GM21717 (cell line): ENCODE data around the gene ASTN2.
"Not testable (repeated sequence)": the region's sequence is repeated elsewhere in the genome, so short reads cannot be mapped to it uniquely, and the experiment has no call there.

ENCODE experiments used
- ATAC-seq: cut with Tn5 transposase; IDR thresholded peaks from one replicate; pipeline ENCODE4 v1.9.1; 2021; ENCODE audit warnings: mild to moderate bottlenecking, moderate library complexity; ENCODE audit not compliant: unreplicated experiment

Gene ASTN2

DNA sequence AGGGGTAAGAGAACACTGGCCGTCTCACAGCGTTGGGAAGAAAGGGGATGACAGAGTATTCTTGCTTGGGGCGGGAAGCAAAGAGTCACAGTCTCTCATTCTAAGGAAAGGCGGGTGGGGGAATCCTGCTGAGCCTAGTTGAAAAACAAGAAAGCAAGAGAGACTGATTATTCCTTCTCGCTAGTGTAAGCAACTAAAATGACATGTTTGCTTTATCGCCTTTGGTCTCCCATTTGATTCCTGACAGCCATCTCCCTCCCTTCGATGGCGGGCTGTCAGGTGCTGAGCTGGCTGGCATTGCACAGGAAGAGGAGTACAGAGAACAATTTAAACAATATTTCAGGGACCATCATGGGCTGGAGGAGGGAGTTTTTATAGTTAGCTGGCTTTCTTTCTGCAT lies 331.3 kb downstream of the ASTN2 start:
- ATAC-seq = no peak

DNA sequence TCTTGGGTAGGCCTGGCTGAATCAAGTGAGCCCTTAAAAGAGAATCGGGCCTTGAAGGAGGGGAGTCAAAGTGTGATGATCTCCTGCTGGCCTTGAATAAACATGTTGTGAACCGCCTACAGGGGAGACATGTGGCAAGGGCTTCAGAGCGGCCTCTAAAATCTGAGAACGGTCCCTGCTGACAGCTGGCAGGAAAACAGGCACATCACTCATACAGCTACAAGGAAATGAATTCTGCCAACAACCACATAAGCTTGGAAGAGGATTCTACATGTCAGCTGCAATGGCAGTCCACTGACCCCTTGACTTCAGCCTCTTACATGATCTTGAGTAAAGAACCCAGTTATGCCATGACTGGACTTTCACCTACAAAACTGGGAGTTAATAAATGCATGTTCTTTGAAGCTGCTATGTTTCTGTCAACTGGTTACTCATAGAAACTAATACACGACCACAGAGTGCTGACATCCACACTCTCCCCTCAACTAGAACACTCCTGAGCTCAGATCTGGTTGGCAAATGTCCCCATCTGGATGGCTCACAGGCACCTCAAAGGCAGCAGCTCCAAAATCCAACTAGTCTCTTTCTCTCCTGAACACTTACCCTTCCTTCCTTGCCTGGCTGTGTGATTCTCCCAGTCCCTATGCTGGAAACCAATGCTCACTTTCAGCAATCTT lies 333.1 kb downstream of the ASTN2 start:
- no peak for ATAC-seq

DNA sequence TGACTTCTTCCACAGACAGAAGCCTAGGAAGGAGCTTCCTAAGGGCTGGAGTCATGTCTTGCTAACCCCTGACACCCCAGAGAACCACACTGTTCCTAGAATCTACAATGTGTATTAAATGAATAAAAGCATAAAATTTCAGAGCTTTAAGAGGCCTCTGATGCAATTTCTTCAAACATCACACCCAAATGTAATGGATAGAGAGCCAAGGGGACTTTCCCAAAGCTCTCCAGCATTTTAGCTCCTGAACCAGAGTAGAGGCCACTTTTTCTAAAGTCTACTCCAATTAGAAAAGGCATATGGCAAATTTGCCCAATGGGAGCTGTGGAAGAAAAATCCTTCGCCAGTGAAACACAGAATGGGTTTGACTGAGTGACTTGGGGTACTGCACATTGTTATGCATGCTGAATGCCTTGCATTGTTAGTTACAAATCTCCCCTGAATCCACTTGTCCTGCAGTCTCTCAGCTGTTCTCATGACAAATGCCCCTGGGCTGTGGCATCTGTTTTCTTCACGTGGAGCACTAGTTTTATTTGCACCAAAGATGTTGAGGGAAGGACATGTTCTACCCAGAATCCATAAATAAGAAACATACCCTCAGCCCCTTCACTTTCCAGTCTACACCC lies 334.0 kb downstream of the ASTN2 start:
- no peak for ATAC-seq

DNA sequence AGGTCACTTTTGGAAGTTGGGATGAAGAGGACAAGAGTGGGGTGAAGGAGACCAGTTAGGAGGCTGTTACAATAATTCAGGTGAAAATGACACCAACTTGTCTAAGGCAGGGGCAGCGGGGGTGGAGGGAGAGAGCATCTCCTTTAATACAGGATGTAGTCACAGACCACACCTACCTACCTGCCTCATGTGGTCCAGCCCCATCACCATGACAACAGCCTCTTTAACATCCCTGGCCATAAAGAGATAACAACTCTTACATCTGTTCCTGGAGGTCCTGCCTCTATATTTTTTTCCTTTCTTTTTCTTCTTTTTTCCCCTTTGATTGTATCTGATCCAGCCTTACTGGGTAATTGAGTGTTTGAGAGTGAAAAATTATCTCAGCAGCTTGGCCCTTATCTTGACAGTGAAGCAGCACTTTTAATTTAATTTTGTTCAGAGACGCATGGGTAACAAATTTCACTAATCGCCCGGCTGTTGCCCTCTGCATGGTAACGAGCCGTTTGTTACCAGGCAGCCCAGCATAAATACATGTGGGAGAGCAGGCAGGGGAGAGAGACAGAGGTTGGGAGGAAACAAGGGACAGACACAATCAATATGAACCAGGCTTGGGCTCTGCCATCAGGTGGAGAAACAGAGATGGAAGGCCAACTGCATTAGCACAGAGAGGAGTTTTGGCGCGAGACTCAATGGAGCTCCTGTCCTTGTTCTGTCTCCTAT lies 338.1 kb downstream of the ASTN2 start:
- no peak for ATAC-seq

DNA sequence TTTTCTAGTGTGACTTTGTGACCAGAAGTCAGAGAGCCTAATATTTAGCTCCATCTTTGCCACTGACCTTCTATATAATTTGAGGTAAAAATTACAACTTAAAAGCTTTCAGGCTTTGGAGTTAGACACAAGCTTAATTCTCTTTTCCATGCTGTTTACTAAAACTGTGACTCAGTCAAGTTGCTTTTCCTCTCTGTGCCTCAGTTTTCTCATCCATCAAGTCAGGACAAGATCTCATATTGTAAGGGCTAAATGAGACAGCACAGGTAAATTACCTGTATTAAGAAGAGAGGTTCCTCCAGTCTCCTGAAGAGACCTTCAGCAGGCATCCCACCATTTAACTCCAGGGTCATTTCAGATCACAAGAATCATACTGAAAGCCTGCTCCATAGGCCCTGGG lies 339.2 kb downstream of the ASTN2 start:
- no peak for ATAC-seq

DNA sequence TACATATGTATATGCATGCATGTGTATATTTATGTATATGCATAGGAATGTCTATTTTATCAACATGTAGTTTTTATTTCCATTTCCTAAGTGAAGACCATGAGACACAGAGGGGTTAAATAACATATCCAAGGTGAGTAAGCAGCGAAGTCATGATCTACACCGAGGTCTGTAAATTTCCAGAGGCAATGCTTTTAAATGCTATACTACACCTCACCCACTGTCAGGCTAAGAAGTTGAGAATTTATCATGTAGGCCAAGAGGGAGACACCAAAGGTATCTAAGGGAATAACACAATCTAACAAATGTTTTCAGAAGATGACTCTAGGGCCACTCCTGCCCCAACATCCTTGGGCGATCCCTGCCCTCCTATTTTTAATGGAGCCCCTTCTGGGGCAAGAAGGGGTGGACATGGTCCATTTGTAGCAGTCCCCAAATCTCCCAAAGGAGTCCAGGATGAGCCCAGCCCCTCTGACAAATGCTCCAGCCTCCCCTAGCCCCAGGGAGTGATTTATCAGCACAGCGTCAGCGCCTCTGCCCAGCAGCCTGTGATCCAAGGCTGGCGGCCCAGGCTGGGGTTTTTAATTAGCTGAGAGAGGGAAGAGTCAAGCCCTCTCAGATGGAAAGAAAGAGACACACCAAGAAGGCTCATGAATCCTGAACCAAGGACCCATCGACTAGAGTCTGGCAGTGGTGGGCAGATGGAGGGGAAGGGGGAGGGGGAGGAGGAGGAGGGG lies 339.9 kb downstream of the ASTN2 start:
- no peak for ATAC-seq

DNA sequence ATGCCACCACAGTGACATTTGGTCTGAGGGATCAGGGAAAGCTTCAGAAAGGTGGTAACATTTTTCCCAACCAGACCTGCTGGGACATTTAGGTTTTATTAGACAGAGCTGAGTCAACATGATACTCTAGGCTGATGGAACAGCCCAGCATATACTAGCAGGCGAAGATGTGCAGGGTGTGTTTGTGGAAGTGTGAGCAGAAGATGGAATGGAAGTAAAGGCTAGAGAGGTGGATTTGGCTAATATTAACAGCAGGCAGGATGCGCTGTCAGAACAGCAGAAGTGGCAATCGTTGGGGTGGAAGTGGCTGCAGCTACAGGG lies 340.6 kb downstream of the ASTN2 start:
- no peak for ATAC-seq

DNA sequence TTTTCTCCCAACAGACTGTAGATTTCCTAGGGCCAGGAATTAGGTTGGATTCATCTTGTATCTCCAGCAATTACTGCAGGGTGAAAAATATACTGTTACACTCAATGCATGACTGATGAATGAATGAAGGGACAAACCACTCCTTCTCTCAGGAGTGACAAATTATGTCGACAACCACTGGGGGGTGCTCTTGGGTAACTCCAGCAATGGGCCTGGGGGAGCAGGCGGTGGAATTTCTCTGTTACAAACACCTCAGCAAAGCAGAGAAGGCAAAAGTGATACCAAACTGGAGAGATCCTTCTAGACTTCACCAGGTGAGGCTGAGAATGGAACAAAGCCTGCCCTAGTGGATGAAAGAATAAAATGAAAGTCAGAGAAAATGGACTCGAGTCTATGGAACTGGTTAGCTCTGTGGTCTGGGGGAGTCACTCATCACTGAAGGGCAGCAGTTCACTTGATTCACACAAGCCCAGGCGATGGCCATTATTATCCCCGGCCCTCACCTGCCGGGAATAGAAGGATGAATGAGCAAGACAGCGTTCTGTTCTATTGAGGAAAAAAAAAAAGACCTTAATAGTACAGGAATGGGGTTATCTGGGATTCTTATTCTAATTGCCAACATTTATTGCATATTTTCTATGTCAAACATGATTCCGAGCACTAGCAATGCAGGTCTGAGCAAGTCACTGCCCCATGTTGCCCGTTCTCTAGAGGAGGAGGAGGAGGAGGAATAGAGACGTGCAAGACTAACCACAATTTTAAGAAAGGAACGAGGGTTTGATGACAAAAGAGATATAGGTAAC lies 341.1 kb downstream of the ASTN2 start:
- peak; percentile 52 for ATAC-seq

DNA sequence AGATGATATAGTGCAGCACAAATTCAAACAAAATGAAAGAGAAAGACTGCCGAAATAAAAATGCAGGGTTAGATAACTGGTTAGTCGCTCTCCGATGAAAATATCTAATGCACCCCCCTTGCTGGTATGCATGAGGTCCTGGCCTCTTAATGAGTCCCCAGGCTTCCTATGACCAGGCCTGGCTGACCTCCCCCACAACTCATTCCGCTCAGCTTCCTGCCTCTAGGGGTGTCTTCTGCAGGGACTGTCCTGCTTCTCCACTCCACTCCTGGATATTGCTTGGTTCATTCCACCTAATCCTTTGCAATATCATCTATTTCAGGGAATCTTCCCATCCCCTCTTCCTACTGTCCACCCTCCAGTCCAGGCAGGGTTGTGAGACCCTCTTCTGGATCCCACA lies 341.8 kb downstream of the ASTN2 start:
- ATAC-seq = no peak

DNA sequence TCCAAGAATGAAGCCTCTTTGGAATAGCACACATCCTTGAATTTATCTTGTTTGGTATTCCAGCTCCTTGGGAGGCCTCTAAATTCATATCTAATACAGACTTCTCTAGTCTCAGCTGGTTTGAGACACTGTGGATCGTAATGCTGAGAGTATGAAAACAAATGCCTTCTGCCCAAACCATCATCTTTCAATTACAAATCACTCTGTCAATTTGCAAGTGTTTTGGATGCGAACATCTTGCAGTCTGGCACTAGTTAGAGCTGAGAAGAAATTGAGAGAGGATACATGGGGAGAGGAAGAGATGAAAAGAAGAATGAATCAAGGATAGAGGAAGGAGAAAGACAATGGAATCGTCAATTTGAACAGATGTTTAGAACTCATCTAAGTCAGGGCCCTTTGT lies 342.6 kb downstream of the ASTN2 start:
- no peak for ATAC-seq

DNA sequence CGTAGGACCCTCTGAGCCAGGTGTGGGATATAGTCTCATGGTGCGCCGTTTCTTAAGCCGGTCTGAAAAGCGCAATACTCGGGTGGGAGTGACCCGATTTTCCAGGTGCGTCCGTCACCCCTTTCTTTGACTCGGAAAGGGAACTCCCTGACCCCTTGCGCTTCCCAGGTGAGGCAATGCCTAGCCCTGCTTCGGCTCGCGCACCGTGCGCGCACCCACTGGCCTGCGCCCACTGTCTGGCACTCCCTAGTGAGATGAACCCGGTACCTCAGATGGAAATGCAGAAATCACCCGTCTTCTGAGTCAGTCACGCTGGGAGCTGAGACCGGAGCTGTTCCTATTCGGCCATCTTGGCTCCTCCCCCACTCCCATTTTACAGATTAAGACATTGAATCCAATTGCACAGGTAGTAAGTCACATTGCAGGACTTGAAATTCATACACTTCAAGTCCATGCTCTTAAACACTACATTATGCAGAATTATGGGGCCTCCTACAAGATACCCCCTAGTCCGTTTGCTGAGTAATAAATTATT lies 343.1 kb downstream of the ASTN2 start:
- not testable (repeated sequence) for ATAC-seq

DNA sequence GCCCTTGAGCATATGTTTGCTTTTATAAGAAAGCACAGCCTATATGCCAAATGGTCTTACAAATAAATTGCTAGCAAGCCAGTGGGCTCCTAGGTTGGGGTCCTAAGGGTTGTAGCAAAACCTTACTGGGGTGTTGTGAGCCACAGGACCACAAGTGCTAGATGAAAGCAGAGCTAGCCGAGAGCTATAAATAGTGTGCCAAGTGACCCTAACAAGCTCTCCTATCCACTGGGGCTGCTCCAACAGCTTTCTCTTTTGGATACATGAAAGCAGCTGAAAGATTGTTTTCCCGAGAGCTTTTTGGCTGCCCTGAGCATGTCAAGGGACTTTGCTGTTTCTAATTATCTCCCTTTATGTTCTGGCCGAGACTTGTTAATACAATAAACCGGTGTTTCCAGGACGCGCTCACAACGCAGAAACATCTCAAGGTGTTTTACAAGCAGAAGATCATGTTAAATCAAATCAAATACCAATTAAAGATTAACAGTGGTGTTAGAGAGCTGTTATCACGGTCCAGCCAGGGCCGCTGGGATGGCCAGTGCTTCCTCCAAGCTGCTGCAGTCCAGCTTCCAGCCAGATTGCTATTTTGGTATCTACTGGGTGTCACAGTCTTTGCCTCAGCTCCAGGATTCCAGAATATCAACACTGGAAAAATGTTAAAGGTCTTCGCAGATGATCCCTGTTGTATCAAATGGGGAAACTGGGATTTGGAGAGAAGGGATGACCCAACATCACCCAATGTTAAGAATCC lies 351.0 kb downstream of the ASTN2 start:
- ATAC-seq = no peak

DNA sequence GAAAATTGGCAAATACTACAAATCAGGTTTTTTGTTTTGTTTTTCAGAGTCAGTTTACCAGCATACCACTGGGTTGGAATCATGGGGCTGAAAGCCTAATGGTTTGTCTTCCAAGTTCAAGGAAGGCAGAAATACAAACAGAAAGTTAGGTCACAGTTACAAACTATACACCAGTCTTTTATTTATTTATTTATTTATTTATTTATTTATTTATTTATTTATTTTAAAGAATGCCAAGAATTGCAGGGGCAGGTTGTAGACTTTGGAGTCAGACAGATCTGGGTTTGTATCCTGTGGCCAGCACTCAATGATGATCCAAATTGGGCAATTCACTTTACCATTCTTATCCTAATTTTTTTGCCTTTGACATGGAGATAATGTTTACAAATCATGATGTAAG lies 353.9 kb downstream of the ASTN2 start:
- ATAC-seq = no peak

DNA sequence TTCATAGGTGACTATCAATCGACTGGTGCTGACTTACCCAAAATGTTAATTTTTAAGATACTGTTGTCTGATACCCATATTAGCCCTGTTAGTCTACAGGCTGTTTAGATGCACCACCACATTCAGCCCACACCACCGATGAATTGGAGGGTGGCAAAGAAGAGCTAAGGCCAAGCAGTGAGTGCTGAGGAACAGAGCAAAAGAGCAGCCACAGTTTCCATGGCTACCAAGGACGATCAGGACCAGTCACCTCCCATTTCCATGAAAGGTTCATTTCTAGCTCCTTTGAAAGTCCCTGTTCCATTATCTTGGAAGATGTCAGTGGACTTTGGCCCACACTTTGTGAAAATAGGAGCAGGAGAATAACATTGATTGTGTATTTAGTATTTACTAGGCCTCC lies 364.9 kb downstream of the ASTN2 start:
- ATAC-seq = no peak

DNA sequence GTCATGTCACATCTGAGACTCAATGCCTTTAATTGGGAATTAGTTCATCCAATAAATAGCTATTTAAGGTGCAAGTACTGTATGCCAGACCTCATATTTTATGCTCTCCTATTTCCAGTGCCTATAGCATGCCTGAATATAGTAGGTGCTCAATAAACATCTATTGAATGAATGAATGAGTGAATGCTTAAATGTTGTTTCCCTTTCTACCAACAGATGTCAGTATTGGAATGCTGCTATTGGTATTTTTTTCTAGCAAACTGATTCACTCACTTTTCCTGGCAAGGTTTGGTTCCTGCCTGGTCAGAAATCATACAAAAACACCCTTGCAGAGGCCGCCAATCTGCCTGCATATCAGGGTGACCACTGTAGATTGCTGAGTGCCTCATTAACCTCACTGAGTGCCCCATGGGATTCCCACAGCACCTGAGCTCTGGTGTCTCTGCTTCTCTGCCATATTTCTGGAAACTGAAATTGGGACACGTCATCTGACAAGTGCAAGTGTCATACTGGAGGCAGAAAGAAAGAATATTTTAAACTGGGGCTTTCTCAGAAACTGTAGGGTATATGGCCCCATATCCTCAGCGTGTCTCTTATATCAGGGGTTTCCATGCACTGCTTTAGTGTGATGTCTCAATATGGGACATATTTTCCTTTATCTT lies 368.1 kb downstream of the ASTN2 start:
- peak; percentile 77 for ATAC-seq

DNA sequence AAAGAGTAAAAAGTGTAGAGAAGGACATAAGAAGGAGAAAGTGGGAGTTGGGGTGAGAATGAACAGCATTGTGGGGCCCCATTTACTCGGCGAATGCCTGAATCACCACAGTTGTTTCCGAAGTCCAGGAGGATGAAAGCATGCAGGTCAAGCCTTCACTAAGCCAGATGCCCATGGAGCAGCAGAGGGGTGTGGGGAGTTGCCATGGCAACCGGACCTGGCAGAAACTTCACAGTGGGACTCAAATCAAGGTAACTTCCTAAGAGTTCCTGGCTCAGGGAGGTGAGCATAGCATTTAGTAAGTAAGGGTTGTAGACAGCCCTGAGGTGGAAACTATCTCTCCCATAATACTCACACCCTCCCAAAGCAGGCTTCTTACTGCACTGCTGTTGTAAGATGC lies 370.6 kb downstream of the ASTN2 start:
- no peak for ATAC-seq

DNA sequence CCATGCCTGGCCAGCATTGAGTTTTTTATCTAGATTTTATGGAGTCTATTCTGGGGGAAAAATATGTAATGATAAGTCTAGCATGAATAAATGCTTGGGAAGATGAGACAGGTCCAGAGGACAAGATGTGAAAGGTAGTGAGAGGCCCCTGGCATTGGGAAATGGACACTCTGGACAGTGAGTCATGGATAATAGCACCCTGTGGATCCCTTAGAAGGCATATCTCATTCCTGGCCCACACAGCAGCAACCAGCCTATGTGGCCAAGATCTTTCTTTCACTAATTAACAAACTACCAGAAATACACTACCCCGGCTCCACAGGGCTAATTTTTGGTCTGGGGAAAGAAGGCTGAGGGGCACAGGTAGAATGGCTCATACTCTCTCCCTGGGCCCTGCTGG lies 371.7 kb downstream of the ASTN2 start:
- ATAC-seq = no peak

DNA sequence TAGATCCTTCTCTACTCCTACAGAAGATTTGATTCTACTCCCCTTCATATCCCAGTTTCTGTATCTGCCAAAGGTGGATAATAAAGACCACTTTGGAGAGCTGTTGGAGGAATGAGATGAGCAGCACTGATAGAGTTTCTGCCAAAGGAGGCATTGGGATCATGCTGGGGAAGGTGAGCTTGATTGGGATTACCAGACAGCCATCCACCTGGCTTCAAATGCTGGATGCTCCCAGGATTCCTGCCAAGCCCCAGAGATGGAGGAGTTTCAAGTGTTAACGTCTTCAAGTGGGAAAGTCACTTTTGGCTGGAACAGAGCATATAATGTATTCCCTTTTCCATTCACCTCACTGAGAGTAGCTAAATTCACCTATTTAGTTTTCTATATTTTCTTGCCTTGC lies 379.3 kb downstream of the ASTN2 start:
- ATAC-seq = no peak

DNA sequence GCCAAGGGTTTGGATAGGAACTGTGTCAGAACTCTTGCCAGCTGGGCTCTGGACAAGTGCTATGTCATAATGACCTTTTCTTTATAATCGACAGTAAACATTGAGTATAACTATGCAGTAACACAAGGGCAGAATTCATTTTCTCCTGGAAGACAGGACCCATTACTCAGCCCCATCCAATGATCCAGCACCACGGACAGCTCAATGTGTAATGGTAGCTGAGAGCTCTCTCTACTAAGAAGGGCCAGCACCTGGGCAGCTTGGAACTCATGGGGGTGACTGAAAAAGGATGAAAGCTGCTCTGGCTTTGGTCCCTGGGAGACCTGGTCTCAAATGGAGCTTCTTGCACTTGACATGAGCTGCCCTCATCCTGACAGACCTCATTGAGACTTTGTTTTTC lies 380.0 kb downstream of the ASTN2 start:
- ATAC-seq = no peak
